GM19043 (cell line): ENCODE data around the gene SLC47A1.
"Not testable (repeated sequence)": the region's sequence is repeated elsewhere in the genome, so short reads cannot be mapped to it uniquely, and the experiment has no call there.

Source experiments
- ATAC-seq: cut with Tn5 transposase; IDR thresholded peaks from one replicate; pipeline ENCODE4 v1.9.1; 2021; ENCODE audit warnings: low read depth; ENCODE audit not compliant: unreplicated experiment

SLC47A1 gene

DNA sequence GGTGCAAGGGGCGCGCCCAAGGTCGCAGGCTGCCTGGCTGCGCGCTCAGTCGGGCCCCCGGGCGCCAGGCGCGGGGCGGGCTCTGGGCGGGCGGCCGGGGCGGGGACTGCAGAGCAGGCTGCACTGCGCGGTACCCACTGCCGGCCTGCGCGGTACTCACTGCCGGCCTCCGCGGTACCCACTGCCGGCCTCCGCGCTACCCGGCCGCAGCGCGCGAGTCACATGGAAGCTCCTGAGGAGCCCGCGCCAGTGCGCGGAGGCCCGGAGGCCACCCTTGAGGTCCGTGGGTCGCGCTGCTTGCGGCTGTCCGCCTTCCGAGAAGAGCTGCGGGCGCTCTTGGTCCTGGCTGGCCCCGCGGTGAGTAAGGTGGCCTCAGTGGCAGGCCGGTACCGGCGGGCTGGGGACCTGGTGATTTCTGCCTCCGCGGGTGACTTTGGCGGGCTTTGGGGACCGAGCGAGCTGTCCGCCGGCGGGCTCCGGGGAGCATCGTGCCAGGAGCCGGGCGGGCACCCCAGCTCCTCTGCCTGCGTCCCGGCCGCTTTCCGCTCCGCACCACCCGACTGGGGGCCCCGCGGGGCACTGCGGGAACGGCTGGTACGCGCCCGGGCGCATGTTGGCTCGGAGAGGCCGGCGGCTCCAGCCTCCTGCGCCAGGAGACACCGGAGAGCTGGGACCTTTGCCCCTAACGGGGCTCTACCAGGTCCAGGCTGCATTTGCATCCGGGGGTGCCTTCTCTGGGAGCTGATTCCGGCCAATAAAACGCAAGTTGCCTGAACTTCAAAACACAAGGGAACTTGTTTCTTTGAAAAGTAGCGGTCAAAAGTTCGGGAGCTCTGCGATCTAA is at the start of gene SLC47A1:
Gene SLC47A1 (plus strand): TSS at position 137 of the 844 bp plus-strand sequence. CDS start 86 bp downstream, at position 223.
- no peak for ATAC-seq

DNA sequence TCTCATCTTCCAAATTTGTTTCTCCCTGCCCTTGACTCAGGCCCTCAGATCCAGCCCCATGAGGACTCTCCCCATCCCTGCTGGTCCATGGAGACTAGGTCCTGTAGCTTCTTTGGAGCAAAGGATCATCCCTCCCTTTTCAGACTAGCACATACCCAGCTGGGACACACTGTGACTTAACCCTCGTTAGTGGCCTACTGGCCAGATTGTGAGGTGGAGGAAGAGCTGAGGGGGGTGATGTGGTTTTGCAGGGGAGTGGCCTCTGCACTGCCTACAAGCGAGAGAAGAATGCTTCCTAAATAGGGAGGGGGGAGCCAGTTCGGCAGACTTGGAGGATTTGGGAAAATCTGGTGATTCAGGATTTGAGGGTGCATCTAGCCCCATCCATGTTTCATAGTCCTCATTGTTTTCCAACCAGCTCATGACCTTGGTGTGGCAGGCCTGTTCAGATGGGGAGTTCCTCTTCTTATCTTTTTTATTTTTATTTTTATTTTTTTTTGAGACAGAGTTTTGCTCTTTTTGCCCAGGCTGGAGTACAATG is 47.8 kb upstream of the SLC47A1 start:
- ATAC-seq = no peak

DNA sequence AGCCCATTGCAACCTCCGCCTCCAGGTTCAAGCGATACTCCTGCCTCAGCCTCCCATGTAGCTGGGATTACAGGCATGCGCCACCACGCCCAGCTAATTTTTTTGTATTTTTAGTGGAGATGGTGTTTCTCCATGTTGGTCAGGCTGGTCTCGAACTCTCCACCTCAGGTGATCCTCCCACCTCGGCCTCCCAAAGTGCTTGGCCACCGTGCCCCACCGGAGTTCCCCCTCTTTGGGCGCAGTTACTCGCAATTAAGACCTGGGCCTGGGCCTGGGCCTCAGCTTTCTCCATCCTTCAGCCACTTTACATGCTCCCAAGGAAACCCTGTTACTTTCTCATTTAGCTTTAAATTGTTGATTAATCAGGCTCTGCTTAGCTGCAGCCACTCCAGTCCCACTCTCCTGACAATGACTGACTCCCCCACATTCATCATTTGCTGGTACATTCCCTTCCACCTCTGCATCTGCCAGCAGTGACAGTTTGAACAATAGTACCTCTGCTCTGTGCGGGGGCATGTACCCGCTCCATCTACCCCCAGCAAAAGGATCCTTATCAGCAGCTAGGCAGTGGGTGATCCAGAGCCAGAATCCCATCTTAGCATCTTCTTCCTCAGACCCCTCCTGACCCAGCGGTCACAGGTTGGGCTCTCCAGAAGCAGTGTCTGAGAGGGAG is 47.2 kb upstream of the SLC47A1 start:
- no peak for ATAC-seq

DNA sequence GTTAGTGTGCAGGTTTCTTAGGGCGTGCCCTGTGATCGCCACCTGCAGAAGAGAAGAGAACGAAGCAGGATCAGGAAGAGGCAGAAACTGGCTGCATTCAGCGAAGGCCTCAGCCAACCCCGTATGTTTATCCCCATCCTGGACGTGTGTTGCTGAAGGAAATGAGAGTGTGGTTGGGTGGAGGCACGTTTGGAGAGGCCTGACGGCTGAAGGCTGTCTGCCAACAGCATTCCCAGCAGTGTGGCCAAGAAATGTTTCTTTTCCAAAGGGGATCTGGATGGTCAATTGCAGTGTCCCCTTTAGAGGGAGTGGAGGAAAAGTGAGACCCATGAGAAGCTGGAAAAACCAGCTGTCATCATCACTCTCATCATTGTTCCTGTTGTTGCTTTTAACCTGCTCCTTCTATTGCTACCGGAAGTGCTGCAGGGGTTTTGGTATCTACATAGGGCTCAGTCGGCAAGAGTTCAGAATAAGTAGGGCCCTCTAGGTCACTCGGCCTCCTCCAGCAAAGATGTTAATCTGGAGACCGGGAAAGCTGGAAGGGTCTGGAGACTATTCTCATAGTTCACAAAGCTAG is 46.5 kb upstream of the SLC47A1 start:
- ATAC-seq = no peak

DNA sequence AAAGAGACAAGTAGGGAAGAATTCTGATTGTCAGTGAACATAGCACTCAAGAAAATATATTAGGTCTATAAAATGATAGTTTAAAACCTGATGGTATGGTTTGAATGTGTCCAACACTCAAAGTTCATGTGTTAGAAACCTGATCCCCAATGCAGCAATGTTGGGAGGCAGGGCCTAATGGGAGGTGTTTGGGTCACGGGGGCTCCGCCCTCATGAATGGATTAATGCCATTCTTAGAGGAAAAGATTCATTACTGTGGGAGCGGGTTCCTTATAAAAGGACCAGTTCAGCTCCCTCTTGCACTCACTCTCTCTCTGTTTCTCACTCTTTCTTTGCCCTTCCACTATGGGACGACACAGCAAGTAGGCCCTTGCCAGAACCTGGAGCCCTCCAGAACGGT is 41.5 kb upstream of the SLC47A1 start:
- ATAC-seq = no peak

DNA sequence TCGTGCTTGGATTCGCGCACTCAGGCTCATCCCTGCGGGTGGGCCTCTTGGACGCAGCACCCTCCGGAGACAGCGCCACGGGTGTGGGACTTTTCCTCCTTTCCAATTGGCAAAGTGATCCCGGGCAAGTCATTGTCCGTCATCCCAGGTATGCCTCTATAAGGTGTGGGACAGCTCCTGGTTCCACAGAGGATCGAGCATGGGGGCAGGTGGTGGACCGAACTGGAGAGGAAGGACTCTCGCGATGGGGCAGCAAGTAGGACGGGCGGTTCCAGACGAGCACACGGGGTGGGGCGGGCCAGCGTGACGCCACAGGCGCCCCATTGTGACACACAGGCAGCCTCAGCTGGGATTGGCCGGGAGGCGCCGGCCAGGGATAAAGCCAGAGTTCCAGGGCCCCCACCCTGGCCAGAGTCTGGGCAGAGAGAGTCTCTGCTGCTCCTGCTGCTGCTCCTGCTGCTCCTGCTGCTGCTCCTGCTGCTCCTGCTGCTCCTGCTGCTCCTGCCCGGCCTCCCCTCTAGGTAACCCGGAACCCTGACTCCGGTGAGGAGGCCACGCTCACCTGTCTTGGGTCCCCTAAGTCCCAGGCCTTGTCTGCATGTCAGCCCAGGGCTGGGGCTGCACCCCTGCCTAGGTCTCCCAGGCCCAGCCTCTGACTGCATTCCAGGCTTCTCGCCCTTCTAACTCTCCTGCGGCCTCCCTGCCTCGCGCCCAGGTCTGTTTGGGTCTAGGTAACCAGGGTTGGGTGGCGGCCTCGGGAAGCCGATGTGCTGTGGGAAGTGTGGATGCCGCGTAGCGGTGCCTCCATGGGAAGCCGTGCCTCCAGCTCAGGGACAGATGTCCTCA is 38.5 kb upstream of the SLC47A1 start:
- ATAC-seq = no peak

DNA sequence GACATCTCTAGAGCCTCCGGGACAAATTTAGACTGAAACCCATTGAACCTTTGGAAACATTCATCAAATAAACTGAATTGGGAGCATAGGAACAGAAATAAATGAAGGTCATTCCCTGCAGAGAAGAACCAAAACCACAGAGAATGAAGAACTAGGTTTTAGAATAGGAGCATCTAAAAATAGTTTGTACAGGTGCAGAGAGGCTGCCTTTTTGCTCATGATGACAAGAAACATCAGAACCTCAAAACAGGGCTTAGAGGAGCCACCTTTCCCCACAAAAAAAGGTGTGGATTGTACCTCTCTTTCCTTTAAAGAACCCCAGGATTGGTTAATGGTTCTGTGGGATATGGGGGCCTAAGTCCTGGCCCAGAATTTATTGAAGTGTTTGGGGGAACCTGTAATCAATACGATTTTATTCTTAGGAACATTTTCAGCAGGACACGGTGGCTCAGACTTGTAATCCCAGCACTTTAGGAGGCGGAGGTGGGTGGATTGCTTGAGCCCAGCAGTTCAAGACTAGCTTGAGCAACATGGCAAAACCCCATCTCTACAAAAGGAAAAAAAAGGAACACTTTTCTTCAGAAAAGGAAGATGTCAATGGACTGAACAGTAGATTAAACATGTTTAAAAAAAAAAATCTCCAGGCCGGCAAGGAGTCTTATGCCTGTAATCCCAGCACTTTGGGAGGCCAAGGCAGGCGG is 37.7 kb upstream of the SLC47A1 start:
- no peak for ATAC-seq

DNA sequence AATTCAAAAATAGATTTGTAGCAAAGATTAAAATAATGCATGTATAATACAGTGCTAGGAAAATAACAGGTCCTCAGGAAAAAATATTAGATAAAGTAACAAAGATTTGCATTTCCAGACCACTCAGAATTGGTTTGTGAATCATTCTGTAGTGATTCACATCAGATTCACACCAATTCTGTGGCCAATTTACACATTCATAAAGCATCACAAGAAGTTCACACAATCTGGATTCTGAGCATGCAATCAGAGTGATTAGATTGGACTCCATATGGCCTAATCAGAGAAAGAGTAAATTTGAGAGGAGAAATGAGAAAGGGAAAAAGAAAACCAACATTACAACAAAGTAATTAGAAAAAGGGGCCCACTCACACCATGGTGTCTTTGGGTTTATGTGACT is 36.0 kb upstream of the SLC47A1 start:
- ATAC-seq = no peak

- no peak for ATAC-seq
These were observed 32.4 kb upstream of the SLC47A1 start for GRCh38 chr17:19501219-19501618.

GRCh38 chr17:19502517-19502916 is 31.1 kb upstream of the SLC47A1 start:
- ATAC-seq = no peak

DNA sequence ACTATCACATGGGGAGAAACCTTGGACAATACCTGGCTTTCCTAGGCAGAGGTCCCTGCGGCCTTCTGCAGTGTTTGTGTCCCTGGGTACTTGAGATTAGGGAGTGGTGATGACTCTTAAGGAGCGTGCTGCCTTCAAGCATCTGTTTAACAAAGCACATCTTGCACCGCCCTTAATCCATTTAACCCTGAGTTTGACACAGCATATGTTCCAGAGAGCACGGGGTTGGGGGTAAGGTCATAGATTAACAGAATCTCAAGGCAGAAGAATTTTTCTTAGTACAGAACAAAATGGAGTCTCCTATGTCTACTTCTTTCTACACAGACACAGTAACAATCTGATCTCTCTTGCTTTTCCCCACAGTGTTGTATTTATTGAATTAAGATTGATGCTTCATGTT is 28.1 kb upstream of the SLC47A1 start:
- not testable (repeated sequence) for ATAC-seq

- ATAC-seq = peak; percentile 71
These were observed 25.7 kb upstream of the SLC47A1 start for GRCh38 chr17:19507775-19508576.

DNA sequence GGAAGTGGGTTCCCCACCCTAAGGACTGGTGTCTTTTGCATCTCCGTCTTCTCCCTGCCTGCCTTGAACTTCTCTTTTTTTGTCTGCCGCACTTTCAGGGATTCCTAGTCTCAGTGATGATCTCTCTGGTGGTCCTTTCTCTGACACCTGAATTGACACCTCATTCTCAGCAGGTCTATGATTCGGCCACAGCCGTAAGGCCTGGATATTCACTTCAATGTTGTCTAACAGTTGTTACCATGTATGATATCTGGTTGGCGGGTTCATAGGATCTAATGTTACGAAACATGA is 25.1 kb upstream of the SLC47A1 start:
- ATAC-seq = no peak

DNA sequence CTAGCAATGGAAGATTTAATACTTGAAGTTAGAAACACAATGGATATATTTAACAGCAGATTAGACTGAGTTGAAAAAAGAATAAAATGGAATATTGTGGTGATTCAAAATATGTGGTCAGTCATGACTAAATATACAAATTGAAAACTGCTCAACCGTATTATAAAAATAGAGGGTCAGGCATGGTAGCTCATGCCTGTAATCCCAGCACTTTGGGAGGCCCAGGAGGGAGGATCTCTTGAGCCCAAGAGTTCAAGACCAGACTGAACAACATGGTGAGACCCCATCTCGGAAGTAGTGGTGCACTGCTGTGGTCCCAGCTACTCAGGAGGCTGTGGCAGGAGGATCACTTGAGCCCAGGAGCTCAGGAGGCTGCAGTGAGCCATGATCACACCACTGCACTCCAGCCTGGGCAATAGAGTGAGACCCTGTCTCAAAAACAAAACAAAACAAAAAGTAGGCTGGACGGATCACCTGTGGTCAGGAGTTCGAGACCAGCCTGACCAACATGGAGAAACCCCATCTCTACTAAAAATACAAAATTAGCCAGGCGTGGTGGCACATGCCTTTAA is 24.3 kb upstream of the SLC47A1 start:
- not testable (repeated sequence) for ATAC-seq

- ATAC-seq = no peak
These were observed 22.8 kb upstream of the SLC47A1 start for GRCh38 chr17:19510903-19511302.

DNA sequence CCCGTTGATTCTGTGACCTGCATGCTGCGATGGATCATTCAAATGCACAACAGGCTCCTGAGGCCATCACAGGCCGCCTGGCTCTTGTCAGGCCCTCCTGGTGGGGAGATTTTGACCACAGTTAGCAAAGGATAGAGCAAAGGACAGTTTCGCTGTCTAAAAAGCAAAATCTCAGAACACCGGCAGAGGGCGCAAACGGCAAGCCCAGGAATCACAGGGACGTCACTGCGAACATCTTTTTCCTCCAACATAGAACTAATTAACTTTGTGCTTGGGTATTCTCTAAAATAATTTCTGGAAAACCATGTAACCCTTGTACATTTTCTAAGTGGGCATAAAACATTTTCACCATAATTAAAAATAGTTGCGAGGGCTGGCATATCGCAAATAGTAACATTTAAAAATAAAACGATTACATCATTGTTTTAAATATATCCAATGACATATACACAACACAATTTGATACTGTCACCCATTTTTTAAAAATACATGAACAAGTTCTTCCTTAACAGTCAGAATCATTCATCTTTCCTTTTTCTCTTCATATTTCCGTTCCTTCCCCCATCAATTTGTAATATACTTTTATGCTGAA is 19.7 kb upstream of the SLC47A1 start:
- ATAC-seq = no peak

- no peak for ATAC-seq
These were observed 16.0 kb upstream of the SLC47A1 start for GRCh38 chr17:19517699-19518098.
